Measurements from ENCODE around the gene LPP. TPM values are rescaled to one million over a fixed set of nuclear protein-coding genes. Genes with fewer than 3 reads are reported as not detected.

The LPP gene
- total and polyA plus RNA-seq, 2 of the 13 experiments (the other 11 are each of a cell fraction or from before 2014, with no cell fraction given), result 19.2 to 29.9 TPM

- TF ChIP-seq HNRNPLL (IDR thresholded peaks at IDR 0.05; ENCODE audit: low read depth, low read length, poor library complexity, severe bottlenecking) (no peak), NR2C2 (CRISPR knock-in tag; IDR thresholded peaks at IDR 0.05; ENCODE audit: borderline replicate concordance) (no peak), PHB2 (IDR thresholded peaks at IDR 0.05; ENCODE audit: partially characterized antibody) (no peak), ZNF501 (CRISPR knock-in tag; IDR thresholded peaks at IDR 0.05) (no peak), ZFP37 (CRISPR knock-in tag; IDR thresholded peaks at IDR 0.05; ENCODE audit: borderline replicate concordance) (no peak), ISL2 (CRISPR knock-in tag; IDR thresholded peaks at IDR 0.05) (peak; percentile 48; the same call in 1 of the 2 replicates), LCORL (IDR thresholded peaks at IDR 0.05) (no peak), LCORL (CRISPR knock-in tag; IDR thresholded peaks at IDR 0.05) (peak; percentile 36; the same call in 1 of the 2 replicates), ZNF746 (CRISPR knock-in tag; IDR thresholded peaks at IDR 0.05) (no peak), ZNF883 (CRISPR knock-in tag; IDR thresholded peaks at IDR 0.05; ENCODE audit: not compliant biosample characterization) (no peak), ZNF670 (CRISPR knock-in tag; IDR thresholded peaks at IDR 0.05; ENCODE audit: borderline replicate concordance) (no peak), CHD2 (IDR thresholded peaks at IDR 0.05; ENCODE audit: low read depth, low read length) (no peak), TBX3 (IDR thresholded peaks at IDR 0.05; ENCODE audit: borderline replicate concordance) (no peak), BATF2 (CRISPR knock-in tag; IDR thresholded peaks at IDR 0.05) (no peak), ZNF792 (CRISPR knock-in tag; IDR thresholded peaks at IDR 0.05) (no peak), U2AF2 (IDR thresholded peaks at IDR 0.05; ENCODE audit: low read depth, low read length) (no peak), SMARCE1 (IDR thresholded peaks at IDR 0.05; ENCODE audit: borderline replicate concordance) (no peak), HIC2 (CRISPR knock-in tag; IDR thresholded peaks at IDR 0.05; ENCODE audit: low read depth) (no peak), CC2D1A (CRISPR knock-in tag; IDR thresholded peaks at IDR 0.05) (no peak), JUNB (CRISPR knock-in tag; IDR thresholded peaks at IDR 0.05; ENCODE audit: borderline replicate concordance) (no peak), BORCS8-MEF2B (CRISPR knock-in tag; IDR thresholded peaks at IDR 0.05) (no peak), PHF5A (CRISPR knock-in tag; IDR thresholded peaks at IDR 0.05; ENCODE audit: low read depth, unreplicated experiment) (no peak), ARID2 (CRISPR knock-in tag; IDR thresholded peaks at IDR 0.05; ENCODE audit: borderline replicate concordance) (no peak), NFE2L2 (IDR thresholded peaks at IDR 0.05; ENCODE audit: low read length) (no peak), BRCA1 (CRISPR knock-in tag; IDR thresholded peaks at IDR 0.05) (no peak), KDM3A (CRISPR knock-in tag; IDR thresholded peaks at IDR 0.05; ENCODE audit: low read depth) (no peak), GTF2F1 (IDR thresholded peaks at IDR 0.05; ENCODE audit: low read length) (no peak), NBN (conservative IDR thresholded peaks at IDR 0.05) (no peak), SUZ12 (IDR thresholded peaks at IDR 0.05; ENCODE audit: low read depth, low read length) (no peak), HMG20A (CRISPR knock-in tag; IDR thresholded peaks at IDR 0.05; ENCODE audit: borderline replicate concordance) (no peak; the same call in 1 of the 2 replicates), ZNF382 (CRISPR knock-in tag; IDR thresholded peaks at IDR 0.05; ENCODE audit: borderline replicate concordance) (no peak), MTF1 (CRISPR knock-in tag; IDR thresholded peaks at IDR 0.05) (no peak)
- TF ChIP-seq, protein P1, sequence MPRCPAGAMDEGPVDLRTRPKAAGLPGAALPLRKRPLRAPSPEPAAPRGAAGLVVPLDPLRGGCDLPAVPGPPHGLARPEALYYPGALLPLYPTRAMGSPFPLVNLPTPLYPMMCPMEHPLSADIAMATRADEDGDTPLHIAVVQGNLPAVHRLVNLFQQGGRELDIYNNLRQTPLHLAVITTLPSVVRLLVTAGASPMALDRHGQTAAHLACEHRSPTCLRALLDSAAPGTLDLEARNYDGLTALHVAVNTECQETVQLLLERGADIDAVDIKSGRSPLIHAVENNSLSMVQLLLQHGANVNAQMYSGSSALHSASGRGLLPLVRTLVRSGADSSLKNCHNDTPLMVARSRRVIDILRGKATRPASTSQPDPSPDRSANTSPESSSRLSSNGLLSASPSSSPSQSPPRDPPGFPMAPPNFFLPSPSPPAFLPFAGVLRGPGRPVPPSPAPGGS (CRISPR knock-in tag; IDR thresholded peaks at IDR 0.05), result no peak
Observed at GRCh38 chr3:188305220-188305619, 151.3 kb downstream of the LPP start (continued).
